Aortic smooth muscle cell (primary cell): ENCODE measurements around the gene MCOLN1. TPM values are rescaled to one million over a fixed set of nuclear protein-coding genes. Genes with fewer than 3 reads are reported as not detected.

Experiments
- total RNA-seq: library from RNA; depleted of rRNA; stranded (reverse); fragments of >200 nt; gene quantifications from 2 replicates; pipeline ENCODE4 v1.2.3, GENCODE V29; 2014

MCOLN1 gene
- total RNA-seq: 5.3 and 6.1 TPM in 2 replicates

GRCh38 chr19:7522072-7522922 lies at the start of gene MCOLN1:
MCOLN1 (plus strand) TSS chr19:7522624; CDS start chr19:7522751, 127 bp downstream.

DNA sequence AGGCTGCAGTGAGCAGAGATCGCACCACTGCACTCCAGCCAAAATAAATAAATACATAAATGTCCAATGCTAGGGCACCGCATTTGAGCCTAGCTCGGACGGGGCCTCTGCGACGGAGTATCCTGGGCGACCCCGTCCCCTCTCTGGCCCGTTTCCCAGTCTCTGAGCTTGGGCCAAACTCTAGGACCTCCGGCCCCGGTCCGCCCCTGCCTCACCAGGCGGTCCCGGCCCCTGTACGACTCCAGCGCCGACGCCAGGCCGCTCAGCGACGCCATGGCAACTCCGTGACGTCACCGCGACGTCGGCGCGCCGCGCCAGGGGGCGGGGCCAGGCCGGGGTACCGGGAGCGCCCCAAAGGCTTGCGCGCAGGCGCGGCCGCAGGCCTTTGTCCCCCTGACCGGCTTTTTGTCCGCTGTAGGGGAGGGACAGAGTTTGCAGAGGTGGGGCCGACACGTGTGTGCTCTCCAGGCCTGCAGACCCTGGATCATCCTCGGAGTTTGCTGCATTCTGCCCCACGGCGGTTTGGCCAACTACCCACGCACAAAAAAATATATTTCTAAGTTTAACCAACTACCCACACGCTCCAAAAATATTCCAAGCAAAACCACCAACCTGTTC lies 33.6 kb upstream of the MCOLN1 start, which contains the start of gene PEX11G:
Gene PEX11G (minus strand): TSS at position 300 of the 618 bp plus-strand sequence. CDS start 25 bp downstream, at position 275.

DNA sequence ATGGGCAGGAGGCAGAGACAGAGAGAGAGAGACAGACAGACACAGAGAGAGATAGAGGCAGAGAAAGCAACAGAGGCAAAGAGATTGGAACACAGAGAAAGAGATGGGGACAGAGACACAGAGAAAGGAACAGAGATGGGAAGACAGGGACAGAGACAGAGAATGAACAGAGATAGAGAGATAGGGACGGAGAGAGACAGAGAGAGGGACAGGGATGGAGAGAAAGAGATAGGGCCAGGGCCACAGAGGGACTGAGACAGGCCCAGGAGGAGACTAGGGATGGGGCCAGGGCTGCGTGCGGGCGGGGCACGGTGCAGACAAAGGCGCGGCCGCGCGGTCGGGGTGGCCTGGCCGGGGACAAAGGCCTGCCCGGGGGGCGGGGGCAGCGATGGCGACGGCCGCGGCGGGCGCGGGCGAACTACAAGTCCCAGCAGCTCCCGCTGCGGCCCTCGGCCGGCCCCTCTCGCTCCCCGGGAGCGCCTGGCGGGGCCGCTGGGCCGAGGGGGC lies 6.7 kb upstream of the MCOLN1 start, which contains the start of gene ZNF358:
Gene ZNF358 (plus strand): TSS at position 459 of the 507 bp plus-strand sequence. CDS start 3,140 bp downstream, outside the sequence.

DNA sequence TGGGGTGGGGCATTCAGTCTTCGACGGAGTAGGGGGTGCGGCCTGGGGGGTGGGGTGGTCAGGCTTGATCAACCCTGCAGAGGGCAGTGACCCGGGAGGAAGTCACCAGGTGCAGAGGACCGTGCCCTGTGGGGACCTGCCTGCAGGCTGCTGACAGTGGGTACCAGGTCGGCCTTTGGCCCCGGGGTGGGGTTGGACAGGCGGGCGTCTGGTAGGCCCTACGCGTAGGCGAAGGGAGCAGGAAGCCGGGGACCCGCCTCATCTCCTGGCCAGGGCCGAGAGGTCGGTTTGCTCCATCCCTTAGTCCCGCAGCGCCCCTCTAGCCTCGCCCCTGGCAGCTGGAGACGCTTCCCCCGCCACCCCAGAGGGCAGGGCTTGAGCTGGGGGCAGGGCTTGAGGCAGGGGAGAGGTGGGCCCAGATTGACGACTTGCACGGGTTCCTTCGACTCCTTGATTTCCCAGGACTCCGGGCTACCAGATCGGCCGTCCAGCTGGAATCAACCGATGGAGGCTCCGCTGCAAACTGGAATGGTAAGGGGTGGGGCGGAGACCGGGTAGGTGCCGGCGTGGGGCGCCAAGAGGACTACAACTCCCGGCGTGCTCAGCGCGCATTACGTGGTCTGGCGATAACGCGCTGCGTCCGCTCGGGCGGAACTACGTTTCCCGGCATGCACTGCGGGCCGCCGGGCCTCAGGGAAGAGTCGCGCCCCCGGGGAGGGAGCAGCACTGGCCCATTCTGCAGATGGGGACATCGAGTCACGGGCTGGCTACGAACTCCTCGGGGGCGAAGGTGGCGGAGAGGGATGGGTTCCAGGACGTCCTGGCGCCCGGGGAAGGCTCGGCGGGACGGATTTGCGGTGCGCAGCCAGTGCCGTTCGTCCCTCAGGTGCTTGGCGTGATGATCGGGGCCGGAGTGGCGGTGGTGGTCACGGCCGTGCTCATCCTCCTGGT lies 12.9 kb downstream of the MCOLN1 start, which contains the start of gene PNPLA6:
Gene PNPLA6 (plus strand): TSS at position 671 of the 951 bp plus-strand sequence. CDS start 72 bp downstream, at position 743.

Other genes starting within 250 kb of the MCOLN1 start
- 16.2 and 19.9 TPM in 2 replicates for gene INSR, start 228.2 kb upstream of the MCOLN1 start, total RNA-seq
- 22.7 and 25.2 TPM in 2 replicates for gene ARHGEF18, start 173.7 kb upstream of the MCOLN1 start, total RNA-seq
- gene PEX11G, start 33.6 kb upstream of the MCOLN1 start, total RNA-seq: 1.7 and 2.7 TPM in 2 replicates
- 6.6 and 9.5 TPM in 2 replicates for gene ZNF358, start 6.5 kb upstream of the MCOLN1 start, total RNA-seq
- 62.2 and 63.2 TPM in 2 replicates for gene PNPLA6, start 13.1 kb downstream of the MCOLN1 start, total RNA-seq
- not detected in 2 replicates for gene CAMSAP3, start 73.2 kb downstream of the MCOLN1 start, total RNA-seq
- gene XAB2, start 106.9 kb downstream of the MCOLN1 start, total RNA-seq: 19.3 and 22.5 TPM in 2 replicates
- gene PET100, start 107.2 kb downstream of the MCOLN1 start, total RNA-seq: 37.4 and 45.7 TPM in 2 replicates
- not detected in 2 replicates for gene PCP2, start 111.1 kb downstream of the MCOLN1 start, total RNA-seq
- gene STXBP2, start 114.5 kb downstream of the MCOLN1 start, total RNA-seq: 1.4 and 2.0 TPM in 2 replicates
- not detected in 2 replicates for gene RETN, start 146.4 kb downstream of the MCOLN1 start, total RNA-seq
- not detected in 2 replicates for gene MCEMP1, start 154.5 kb downstream of the MCOLN1 start, total RNA-seq
- 102 and 104 TPM in 2 replicates for gene TRAPPC5, start 158.2 kb downstream of the MCOLN1 start, total RNA-seq
- gene FCER2, start 179.5 kb downstream of the MCOLN1 start, total RNA-seq: not detected in 2 replicates
- gene CLEC4G, start 209.5 kb downstream of the MCOLN1 start, total RNA-seq: not detected in 2 replicates
- not detected in 2 replicates for gene CD209, start 224.9 kb downstream of the MCOLN1 start, total RNA-seq
- gene CLEC4M, start 240.6 kb downstream of the MCOLN1 start, total RNA-seq: not detected in 2 replicates